Effector memory CD8-positive, alpha-beta T cell (primary cell): ENCODE measurements around the gene BSN.
"Not testable (repeated sequence)": the region's sequence is repeated elsewhere in the genome, so short reads cannot be mapped to it uniquely, and the experiment has no call there.

Source experiments
- ATAC-seq: fragments of 150-1000 bp; cut with Tn5 transposase; replicated peaks from 2 replicates; pipeline ENCODE4 v1.10.0; 2021; ENCODE audit warnings: mild to moderate bottlenecking, moderate library complexity
- DNase-seq, 3 experiments: peaks; one replicate each; pipeline ENCODE4 v3.0.0; 2021
- H3K27ac Mint-ChIP-seq, 2 donors: one replicate each; pipeline ENCODE4 v1.8.0; 2022; ENCODE audit warnings: mild to moderate bottlenecking in 2 of 2, mixed read lengths in 2 of 2, moderate library complexity in 2 of 2
- H3K27me3 Mint-ChIP-seq, 2 donors: one replicate each; pipeline ENCODE4 v1.8.0; 2022; ENCODE audit warnings: mixed read lengths in 2 of 2
- H3K36me3 Mint-ChIP-seq: one replicate; pipeline ENCODE4 v1.8.0; 2022; ENCODE audit warnings: mild to moderate bottlenecking, moderate library complexity, mixed read lengths; ENCODE audit not compliant: insufficient read depth
- H3K4me1 Mint-ChIP-seq, 2 donors: one replicate each; pipeline ENCODE4 v1.8.0; 2022; ENCODE audit warnings: low read depth in 2 of 2, mixed read lengths in 2 of 2
- H3K4me3 Mint-ChIP-seq, 2 donors: one replicate each; pipeline ENCODE4 v1.8.0; 2022; ENCODE audit warnings: mild to moderate bottlenecking in 2 of 2, mixed read lengths in 2 of 2, moderate library complexity in 2 of 2
- H3K9me3 Mint-ChIP-seq, 2 donors: one replicate each; pipeline ENCODE4 v1.8.0; 2022; ENCODE audit warnings: mixed read lengths in 2 of 2

The BSN gene

DNA sequence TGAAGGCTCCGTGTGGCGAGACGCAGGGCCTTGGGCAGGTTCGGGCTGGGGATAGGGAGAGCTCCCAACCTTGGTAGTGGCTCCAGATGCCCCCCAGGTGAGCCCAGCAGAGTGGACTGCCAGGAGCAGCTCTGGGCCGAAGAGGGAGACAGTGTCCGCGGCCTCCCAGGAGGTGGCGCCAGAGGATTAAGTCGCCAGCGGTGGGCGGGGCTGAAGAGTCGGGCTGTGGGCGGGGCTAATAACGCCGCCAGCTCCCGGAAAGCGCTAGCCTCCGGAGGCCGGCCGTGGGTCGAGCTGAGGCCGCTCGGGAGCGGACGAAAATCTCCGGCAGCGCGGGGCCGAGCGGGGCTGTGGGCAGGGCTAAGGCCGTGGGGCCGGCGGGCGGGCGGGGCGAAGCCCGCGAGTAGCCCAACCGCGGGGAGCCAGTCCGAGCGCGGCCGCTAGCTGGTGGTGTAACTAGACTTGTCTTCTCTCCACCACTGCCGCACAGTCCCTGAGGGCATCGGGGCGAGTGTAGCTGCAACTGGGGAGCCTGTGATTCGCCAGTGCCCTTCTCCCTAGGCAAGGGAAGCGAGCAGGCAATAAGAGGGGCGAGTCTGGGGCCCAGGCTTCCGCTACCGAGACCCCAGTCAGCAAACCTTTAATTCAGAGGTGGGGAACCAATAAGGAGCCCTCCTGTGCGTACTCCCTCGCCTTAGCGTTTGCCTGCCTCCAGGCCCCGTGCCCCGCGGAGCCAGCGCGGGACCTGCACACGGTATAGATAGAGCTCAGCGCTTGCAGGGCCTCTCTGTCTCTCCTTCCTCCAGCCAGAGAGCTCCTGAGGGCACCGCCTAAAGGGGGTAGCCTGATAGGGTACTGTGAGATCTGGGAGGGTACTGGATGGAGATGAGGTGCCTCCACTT lies 14.4 kb upstream of the BSN start:
- no peaks in the 10 kb centered on the region for H3K9me3 Mint-ChIP-seq
- DNase-seq (peak; percentile 93 to 97 (median 94)), ATAC-seq (peak; percentile 93)
- peaks cover 3 to 9% of the 10 kb centered on the region in 2 donors for H3K4me1 Mint-ChIP-seq
- H3K36me3 Mint-ChIP-seq, result no peaks in the 10 kb centered on the region
- H3K4me3 Mint-ChIP-seq, result peak overlapping the region; percentile 77 to 78
- peak overlapping the region; percentile 30 to 38 for H3K27ac Mint-ChIP-seq
- peaks cover 6 to 8% of the 10 kb centered on the region in 2 donors for H3K27me3 Mint-ChIP-seq

DNA sequence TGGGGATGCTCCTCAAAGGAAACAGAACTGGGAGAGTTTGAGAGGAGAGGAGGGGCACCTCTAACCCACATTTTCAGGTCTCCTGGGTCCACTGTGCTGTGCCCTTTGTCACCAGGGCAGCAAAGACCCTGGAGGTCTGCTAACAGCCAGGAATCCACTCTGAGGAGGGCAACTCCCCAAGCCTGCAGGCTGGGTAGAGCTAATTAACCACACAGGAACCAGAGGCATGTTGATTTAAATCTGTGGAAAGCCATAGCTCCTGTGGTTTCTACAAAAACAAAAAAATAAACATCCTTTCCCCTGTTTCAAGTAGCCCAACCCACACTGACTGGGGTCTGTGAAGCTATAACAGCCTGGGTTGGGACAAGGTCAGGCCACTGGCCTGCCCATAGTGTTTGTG lies 2.2 kb upstream of the BSN start:
- DNase-seq (no peak), ATAC-seq (no peak)
- peaks cover 5 to 13% of the 10 kb centered on the region in 2 donors for H3K4me1 Mint-ChIP-seq
- H3K27me3 Mint-ChIP-seq, result peaks cover 26 to 82% of the 10 kb centered on the region in 2 donors
- H3K36me3 Mint-ChIP-seq, result peaks cover 17% of the 10 kb centered on the region
- no peak overlapping the region for H3K27ac Mint-ChIP-seq
- peak overlapping the region in 1 of 2 donors; percentile 1 for H3K4me3 Mint-ChIP-seq
- H3K9me3 Mint-ChIP-seq, result no peaks in the 10 kb centered on the region

DNA sequence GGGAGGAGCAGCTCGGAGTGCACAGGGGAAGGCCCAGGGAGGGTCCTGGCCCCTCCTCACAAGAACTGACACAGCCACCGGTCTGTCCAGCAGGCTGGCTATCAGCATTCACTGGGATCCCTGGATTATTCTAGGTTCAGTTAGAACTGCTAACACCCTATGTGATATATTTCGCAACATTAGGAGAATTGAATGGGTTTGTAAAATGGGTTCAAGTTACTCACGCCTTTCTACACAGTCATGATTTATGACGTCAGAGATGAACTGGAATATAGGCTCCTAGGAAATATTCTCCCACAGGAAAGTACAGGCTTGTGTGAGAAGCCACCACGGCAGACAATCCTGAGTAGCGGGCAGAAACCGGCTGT lies 969 bp upstream of the BSN start:
- peaks cover 17% of the 10 kb centered on the region for H3K36me3 Mint-ChIP-seq
- peak overlapping the region; percentile 76 to 82 for H3K4me3 Mint-ChIP-seq
- ATAC-seq (no peak), DNase-seq (no peak)
- no peak overlapping the region for H3K27ac Mint-ChIP-seq
- no peaks in the 10 kb centered on the region for H3K9me3 Mint-ChIP-seq
- peaks cover 5 to 13% of the 10 kb centered on the region in 2 donors for H3K4me1 Mint-ChIP-seq
- H3K27me3 Mint-ChIP-seq, result peaks cover 37 to 86% of the 10 kb centered on the region in 2 donors

DNA sequence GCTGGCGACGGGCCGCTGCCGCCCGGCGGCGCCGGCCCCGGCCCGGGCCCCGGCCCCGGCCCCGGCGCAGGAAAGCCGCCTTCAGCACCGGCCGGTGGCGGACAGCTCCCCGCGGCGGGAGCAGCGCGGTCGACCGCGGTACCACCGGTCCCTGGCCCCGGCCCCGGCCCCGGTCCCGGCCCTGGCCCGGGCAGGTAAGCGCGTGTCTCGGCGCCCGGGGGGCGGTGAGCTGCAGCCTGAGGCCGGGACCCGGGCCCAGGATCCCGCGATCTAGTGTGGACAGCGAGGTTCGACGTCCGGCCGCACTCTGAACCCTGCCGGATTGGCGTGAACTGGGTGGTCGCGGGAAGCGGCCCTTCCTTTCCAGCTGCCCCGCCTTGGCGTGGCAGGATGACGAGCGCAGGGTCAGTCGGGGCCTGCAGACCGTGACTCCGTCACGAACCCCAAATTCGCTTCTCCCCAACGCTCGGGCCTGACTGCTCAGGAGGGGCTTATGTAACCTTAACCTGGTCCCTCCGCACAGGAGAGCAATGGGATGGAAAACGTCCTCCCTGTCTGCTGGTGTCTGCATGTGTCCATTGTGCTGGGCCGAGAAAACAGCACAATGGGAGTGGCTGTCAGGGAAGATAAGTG lies 472 bp downstream of the BSN start:
- peak in 2 of 3 experiments; percentile 52 to 56 for DNase-seq
- peaks cover 5 to 13% of the 10 kb centered on the region in 2 donors for H3K4me1 Mint-ChIP-seq
- H3K4me3 Mint-ChIP-seq, result peak overlapping the region; percentile 55 to 65
- no peak overlapping the region for H3K27ac Mint-ChIP-seq
- peaks cover 17% of the 10 kb centered on the region for H3K36me3 Mint-ChIP-seq
- H3K9me3 Mint-ChIP-seq, result no peaks in the 10 kb centered on the region
- peaks cover 40 to 89% of the 10 kb centered on the region in 2 donors for H3K27me3 Mint-ChIP-seq
- ATAC-seq, result peak; percentile 79

DNA sequence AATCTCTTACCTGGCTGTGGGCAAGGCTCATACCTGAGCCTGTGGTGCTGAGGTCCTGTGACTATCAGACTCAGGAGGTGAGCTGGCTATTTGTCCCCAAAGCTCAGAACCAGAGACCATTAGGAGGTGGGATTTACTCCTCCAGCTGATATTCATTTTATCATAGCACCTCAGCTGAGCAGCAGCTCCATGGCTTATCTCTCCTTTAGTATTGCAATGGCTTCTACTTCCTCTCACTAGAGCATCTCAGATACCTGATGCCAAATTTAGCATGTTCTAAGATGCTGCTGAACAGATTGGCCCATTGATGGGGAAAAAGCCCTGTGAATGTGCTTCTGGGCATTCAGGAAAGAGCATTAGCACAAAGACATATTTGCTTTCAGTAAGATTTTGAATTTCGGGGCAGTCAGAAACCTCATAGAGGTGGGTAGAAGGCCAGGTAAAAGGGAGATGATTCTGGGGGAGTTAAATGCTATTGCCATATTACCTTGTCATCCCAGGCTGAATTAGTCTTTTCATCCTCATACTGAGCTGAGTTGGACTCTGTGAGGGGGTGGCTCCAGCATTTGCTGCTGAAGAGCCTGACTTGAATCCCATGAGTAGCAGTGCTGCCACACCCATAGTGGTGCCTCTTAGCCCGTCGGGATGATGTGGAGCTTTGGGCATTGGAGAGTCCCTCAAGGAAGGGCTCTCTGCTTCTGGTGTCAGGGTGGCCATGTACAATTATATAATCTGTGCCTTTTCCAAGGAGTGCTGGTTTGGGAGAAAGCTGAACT lies 2.4 kb downstream of the BSN start:
- ATAC-seq (no peak), DNase-seq (no peak)
- Mint-ChIP-seq H3K9me3 (no peaks in the 10 kb centered on the region), H3K27me3 (peaks cover 40 to 92% of the 10 kb centered on the region in 2 donors), H3K36me3 (peaks cover 17% of the 10 kb centered on the region), H3K4me3 (no peak overlapping the region), H3K27ac (no peak overlapping the region), H3K4me1 (peaks cover 5 to 12% of the 10 kb centered on the region in 2 donors)

DNA sequence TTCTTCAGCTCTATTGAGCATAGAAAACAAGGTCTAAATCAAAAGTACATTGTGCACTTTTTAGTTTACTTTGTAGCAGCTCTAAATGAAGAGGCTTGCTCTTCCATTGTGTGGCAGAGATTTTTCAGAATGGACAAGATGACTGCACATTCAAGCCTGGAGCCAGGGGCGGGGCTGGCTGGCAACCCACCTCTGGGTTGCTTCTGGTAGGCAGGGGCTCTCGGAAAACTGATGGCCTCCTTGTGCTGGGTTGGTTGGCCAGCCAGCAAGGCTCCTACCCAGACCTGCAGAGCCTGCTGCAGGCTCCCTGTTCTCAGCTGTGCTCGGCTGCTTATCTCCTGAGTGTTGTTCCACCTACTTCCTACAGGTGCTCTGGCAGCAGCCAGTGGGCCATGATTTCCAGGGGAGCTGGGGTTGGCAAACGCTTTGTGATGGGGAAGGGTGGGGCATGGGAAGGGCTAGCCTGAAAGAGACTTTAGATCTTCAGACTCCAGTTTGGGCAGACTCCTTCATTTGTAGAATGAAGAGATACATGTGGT lies 8.8 kb downstream of the BSN start:
- Mint-ChIP-seq H3K27me3 (peaks cover 30 to 56% of the 10 kb centered on the region in 2 donors), H3K9me3 (no peaks in the 10 kb centered on the region), H3K4me3 (no peak overlapping the region), H3K36me3 (no peaks in the 10 kb centered on the region), H3K27ac (no peak overlapping the region), H3K4me1 (no peaks in the 10 kb centered on the region)
- no peak for ATAC-seq
- DNase-seq, result no peak

DNA sequence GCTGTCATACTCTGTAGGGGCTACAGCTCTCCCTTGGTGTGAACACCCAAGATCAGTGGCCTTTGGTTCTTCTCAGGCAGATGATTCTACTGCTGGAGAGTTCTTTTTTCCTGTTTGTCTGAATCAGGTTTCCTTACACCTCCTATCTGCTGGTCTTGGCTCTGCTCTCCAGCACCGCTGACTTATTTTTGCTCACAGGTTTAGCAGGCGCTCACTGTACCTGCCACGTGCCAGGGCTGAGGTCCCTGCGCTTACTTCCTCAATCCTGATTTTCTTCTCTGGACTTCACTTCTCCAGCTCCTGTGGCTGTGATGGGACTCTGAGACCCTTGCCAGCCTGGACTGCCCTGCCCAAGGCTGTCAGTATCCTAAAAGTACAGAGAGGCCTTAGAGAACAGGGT lies 9.5 kb downstream of the BSN start:
- ATAC-seq (no peak), DNase-seq (no peak)
- H3K4me3 Mint-ChIP-seq, result no peak overlapping the region
- H3K27me3 Mint-ChIP-seq, result peaks cover 24 to 49% of the 10 kb centered on the region in 2 donors
- H3K4me1 Mint-ChIP-seq, result no peaks in the 10 kb centered on the region
- H3K9me3 Mint-ChIP-seq, result no peaks in the 10 kb centered on the region
- no peaks in the 10 kb centered on the region for H3K36me3 Mint-ChIP-seq
- no peak overlapping the region for H3K27ac Mint-ChIP-seq

DNA sequence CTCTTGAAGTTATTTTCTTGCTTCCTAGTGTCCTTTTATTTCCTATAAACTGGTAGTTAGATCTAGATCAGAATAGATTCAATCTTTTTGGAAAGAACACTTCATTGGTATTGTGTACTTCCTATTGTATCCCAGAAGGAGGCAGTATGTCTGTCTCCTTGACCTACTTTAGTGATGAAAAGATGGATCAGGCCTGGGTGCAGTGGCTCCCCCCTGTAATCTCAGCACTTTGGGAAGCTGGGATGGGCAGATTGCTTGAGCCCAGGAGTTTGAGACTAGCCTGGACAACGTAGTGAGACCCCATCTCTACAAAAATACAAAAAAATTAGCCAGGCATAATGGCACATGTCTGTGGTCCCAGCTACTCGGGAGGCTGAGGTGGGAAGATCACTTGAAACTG lies 12.0 kb downstream of the BSN start:
- Mint-ChIP-seq H3K9me3 (no peaks in the 10 kb centered on the region), H3K4me1 (no peaks in the 10 kb centered on the region), H3K4me3 (no peak overlapping the region), H3K27ac (no peak overlapping the region), H3K27me3 (peaks cover 11 to 26% of the 10 kb centered on the region in 2 donors), H3K36me3 (no peaks in the 10 kb centered on the region)
- DNase-seq, result no peak
- no peak for ATAC-seq

DNA sequence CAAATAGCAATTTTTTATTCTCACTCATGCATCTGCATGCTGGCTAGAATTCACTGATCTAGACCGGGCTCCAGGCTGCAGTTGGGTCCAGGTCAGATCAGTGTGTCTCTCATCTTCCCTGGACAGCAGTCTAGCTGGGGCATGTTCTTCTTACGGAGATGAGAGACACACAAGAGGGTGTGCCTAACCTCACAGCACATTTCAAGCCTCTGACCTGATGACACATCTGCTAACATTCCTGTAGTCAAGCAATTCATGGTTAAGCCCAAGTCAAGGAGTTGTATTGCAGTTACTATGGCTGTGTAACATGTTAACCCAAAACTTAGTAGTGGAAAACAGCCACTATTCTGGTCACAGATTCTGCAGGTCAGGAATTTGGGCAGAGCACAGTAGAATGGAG lies 13.1 kb downstream of the BSN start:
- DNase-seq (no peak), ATAC-seq (no peak)
- Mint-ChIP-seq H3K4me1 (no peaks in the 10 kb centered on the region), H3K4me3 (no peak overlapping the region), H3K27me3 (peaks cover 4 to 18% of the 10 kb centered on the region in 2 donors), H3K27ac (no peak overlapping the region), H3K9me3 (no peaks in the 10 kb centered on the region), H3K36me3 (no peaks in the 10 kb centered on the region)

DNA sequence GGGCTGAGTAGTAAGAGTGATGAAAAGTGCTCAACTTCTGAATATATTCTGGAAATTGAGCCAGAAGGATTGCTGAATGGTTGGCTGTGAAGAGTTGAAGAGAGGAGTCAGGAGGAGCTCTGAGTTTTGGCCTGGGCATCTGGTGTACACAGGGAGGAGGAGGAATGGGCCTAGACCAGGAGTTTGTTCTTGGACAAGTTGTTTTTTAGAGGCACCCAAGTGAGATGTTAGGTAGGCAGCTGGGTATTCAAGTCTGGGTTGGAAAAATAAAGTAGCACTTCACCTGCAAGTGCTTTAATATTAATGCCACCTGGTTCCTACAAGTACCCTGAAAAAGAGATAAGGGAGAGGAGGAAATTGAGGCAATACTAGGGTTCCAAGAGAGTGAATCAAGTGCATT lies 14.7 kb downstream of the BSN start:
- H3K27ac Mint-ChIP-seq, result no peak overlapping the region
- peaks cover 0 to 14% of the 10 kb centered on the region in 2 donors for H3K27me3 Mint-ChIP-seq
- no peak overlapping the region for H3K4me3 Mint-ChIP-seq
- H3K36me3 Mint-ChIP-seq, result no peaks in the 10 kb centered on the region
- ATAC-seq (no peak), DNase-seq (no peak)
- no peaks in the 10 kb centered on the region for H3K9me3 Mint-ChIP-seq
- no peaks in the 10 kb centered on the region for H3K4me1 Mint-ChIP-seq

DNA sequence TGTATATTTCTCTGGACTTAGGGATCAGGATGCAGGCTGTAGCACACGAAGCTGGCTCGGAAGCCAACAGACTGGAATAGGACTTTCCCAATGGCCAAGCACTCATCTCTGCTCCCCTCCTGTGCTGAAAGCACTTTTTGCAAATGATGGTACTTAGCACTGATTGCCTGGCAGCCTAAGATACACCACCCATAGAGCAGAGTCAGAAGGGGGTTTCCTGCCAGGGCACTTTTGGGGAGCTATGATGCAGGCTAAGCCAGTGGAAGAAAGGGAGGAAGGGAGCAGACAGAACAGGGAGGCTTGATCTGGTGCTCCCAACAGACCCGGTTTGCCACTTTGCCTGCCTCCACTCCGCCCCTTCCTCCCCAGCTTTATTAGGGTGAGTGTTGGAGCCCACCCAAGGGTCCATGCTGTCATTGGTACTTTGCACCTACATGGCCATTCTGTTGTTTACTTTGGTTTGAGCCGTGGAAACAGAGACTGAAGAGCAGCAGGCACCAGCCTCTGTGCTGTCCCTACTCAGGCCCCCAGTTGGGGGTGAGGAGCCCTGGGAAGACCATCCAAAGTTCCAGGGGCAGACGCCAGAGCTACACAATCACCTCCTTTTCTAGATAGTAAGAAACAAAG lies 15.9 kb downstream of the BSN start:
- DNase-seq, result no peak
- Mint-ChIP-seq H3K4me3 (no peak overlapping the region), H3K4me1 (no peaks in the 10 kb centered on the region), H3K27ac (no peak overlapping the region), H3K27me3 (peaks cover 0 to 8% of the 10 kb centered on the region in 2 donors), H3K36me3 (no peaks in the 10 kb centered on the region), H3K9me3 (no peaks in the 10 kb centered on the region)
- ATAC-seq, result no peak

DNA sequence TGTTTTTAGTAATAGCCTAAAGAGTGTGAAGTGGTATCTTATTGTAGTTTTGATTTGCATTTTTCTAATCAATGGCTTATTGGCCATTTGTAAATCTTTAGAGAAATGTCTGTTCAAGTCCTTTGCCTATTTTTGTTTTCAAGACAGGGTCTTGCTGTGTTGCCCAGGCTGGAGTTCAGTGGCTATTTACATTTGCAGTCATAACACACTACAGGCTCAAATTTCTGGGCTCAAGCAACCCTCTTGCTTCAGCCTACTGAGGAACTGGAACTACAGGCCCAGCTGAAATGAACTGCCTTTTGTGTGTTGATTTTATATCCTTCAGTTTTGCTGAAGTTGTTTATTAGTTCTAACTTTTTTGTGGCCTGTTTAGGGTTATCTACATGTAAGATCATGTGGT lies 27.9 kb downstream of the BSN start:
- Mint-ChIP-seq H3K27ac (no peak overlapping the region), H3K36me3 (no peaks in the 10 kb centered on the region), H3K4me1 (no peaks in the 10 kb centered on the region), H3K27me3 (peaks cover 13 to 17% of the 10 kb centered on the region in 2 donors), H3K4me3 (no peak overlapping the region), H3K9me3 (no peaks in the 10 kb centered on the region)
- ATAC-seq (no peak), DNase-seq (no peak)

DNA sequence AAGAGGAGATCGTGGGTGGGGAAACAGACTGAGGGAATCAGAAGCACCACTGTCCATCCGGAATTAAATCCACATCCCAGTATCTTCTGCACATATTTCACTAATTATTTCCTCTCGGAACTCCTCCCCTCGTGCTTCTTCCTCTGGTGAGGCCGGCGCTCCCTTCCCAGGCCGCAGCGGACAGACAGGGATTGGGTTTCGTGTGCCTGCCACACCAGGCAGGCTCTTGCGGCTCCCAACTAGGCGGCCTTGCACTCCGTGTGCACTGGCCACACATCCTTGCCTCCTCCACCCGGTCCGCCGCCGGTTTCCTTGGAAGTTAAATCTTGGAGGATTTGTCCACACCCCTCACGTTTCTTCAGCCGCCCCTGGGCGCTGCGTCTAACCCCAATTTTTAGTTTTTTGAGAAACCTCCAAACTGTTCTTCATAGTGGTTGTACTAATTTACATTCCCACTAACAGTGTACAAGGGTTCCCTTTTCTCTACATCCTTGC lies 31.0 kb downstream of the BSN start:
- H3K27me3 Mint-ChIP-seq, result peaks cover 6 to 17% of the 10 kb centered on the region in 2 donors
- not testable (repeated sequence) for H3K27ac Mint-ChIP-seq, H3K4me1 Mint-ChIP-seq, ATAC-seq, DNase-seq, H3K36me3 Mint-ChIP-seq, H3K9me3 Mint-ChIP-seq, H3K4me3 Mint-ChIP-seq
